ENCODE results near the gene GDF15.
A peak's percentile ranks its signal among the peaks of the same experiment; 100 is the strongest.

GDF15 gene

GRCh38 chr19:18431351-18432197, 45.6 kb downstream of the GDF15 start:
- DNase-seq (ENCODE audit: low read depth) = no peak

GRCh38 chr19:18432275-18433014, 46.5 kb downstream of the GDF15 start:
- DNase-seq (ENCODE audit: low read depth) = no peak

- DNase-seq (ENCODE audit: low read depth) = no peak
Observed at GRCh38 chr19:18433015-18433691, 47.2 kb downstream of the GDF15 start.

- DNase-seq (ENCODE audit: low read depth) = no peak
Observed at GRCh38 chr19:18433735-18434398, 47.9 kb downstream of the GDF15 start.

- no peak for DNase-seq (ENCODE audit: low read depth)
Observed at GRCh38 chr19:18434411-18435175, 48.6 kb downstream of the GDF15 start.

GRCh38 chr19:18435178-18435841, 49.4 kb downstream of the GDF15 start:
- no peak for DNase-seq (ENCODE audit: low read depth)

- no peak for DNase-seq (ENCODE audit: low read depth)
Observed at GRCh38 chr19:18435842-18436670, 50.1 kb downstream of the GDF15 start.

GRCh38 chr19:18436671-18437490, 50.9 kb downstream of the GDF15 start:
- peak; percentile 61 for DNase-seq (ENCODE audit: low read depth)

- DNase-seq (ENCODE audit: low read depth) = no peak
Observed at GRCh38 chr19:18437491-18438330, 51.8 kb downstream of the GDF15 start, which contains the start of gene ISYNA1. ISYNA1 (minus strand) TSS chr19:18438133; CDS start chr19:18437979, 154 bp downstream.

GRCh38 chr19:18438331-18439024, 52.5 kb downstream of the GDF15 start:
- no peak for DNase-seq (ENCODE audit: low read depth)
